Thyroid gland (tissue), 4 donors: ENCODE data around the gene GRIK4.

Source experiments
- POLR2A ChIP-seq, 2 donors: fragments of 450-650 bp; IDR thresholded peaks; one replicate each; pipeline ENCODE4 v1.6.1; 2017; ENCODE audit warnings: antibody characterized with exemption in 2 of 2, mild to moderate bottlenecking in 2 of 2, moderate library complexity in 1 of 2
- TF ChIP-seq, protein P1 (sequence below), 6 experiments: fragments of 200-600 bp in 3 of 6; fragments of 450-650 bp in 3 of 6; sonication (generic) in 3 of 6; IDR thresholded peaks; one replicate each; pipeline ENCODE4 v1.5.1; 2016 to 2019; ENCODE audit warnings: antibody characterized with exemption in 6 of 6, mild to moderate bottlenecking in 2 of 6, inconsistent platforms in 1 of 6, moderate library complexity in 1 of 6

DNA sequence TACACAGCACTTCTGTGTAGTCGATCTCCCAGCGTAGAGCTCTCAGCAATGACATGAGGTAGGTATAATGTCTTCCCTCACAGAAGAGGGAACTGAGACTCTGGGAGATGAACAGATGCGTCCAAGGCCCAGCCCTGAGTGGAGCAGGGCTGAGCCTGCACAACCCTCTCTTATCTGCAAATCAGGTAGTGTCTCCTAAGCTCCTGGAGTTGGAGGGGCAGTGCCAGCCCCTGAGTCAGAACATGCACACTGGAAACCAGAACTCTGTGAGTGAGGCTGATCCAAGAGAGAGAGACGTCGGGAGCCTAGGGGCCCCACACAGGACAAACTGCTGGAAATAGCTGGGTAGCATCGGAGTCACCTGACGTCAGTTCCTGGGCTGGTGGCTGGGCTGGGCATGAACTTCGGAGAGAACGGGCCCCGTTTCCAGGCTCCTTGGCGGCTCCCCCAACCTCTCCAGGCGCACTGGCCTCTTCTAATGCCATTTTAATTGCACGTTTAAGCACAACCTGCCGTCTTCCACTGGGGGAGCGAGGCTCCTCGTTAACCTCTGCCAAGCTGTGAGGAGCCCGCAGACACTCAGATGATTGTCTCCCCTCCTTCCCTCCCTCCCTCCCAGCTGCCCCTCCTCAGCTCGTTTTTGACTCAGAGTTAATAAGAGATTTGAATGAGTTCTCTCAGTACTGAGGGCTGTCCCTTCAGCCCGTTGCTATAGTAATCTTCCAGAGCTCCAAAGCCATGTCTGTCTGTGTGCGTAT is 321.1 kb downstream of the GRIK4 start:
- TF ChIP-seq POLR2A (IDR thresholded peaks at IDR 0.05) = no peak
- TF ChIP-seq, protein P1, sequence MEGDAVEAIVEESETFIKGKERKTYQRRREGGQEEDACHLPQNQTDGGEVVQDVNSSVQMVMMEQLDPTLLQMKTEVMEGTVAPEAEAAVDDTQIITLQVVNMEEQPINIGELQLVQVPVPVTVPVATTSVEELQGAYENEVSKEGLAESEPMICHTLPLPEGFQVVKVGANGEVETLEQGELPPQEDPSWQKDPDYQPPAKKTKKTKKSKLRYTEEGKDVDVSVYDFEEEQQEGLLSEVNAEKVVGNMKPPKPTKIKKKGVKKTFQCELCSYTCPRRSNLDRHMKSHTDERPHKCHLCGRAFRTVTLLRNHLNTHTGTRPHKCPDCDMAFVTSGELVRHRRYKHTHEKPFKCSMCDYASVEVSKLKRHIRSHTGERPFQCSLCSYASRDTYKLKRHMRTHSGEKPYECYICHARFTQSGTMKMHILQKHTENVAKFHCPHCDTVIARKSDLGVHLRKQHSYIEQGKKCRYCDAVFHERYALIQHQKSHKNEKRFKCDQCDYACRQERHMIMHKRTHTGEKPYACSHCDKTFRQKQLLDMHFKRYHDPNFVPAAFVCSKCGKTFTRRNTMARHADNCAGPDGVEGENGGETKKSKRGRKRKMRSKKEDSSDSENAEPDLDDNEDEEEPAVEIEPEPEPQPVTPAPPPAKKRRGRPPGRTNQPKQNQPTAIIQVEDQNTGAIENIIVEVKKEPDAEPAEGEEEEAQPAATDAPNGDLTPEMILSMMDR (IDR thresholded peaks at IDR 0.05) = no peak
